ENCODE measurements around the gene RBM38.

The RBM38 gene

DNA sequence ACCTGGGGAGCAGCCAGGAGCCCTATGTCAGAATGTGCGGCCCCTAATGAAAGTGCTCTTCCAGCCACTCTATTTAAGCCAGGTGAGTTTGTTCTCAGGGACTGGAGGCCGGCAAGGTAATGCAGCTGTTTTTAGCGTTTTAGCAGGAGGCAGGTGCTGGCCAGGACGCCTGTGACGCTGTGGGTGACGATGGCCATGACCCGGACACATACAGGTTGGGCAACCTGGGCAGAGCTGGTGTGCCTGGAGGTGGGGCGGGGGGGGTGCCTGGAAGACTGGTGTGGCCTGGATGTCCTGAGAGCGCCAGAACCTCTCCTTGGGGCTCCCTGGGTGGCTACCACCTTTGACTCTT lies 51.7 kb downstream of the RBM38 start:
- H3K27ac ChIP-seq (ENCODE audit: low read length) = no peak overlapping the region
- H3K4me1 ChIP-seq (ENCODE audit: low read length) = no peaks in the 10 kb centered on the region
- H3K9me3 ChIP-seq (replicated peaks; ENCODE audit: insufficient read depth, low read length) = no peaks in the 10 kb centered on the region
- no peaks in the 10 kb centered on the region for H3K36me3 ChIP-seq (replicated peaks; ENCODE audit: insufficient read depth, low read length)
- no peak overlapping the region for H3K9ac ChIP-seq (ENCODE audit: low read length)
- no peaks in the 10 kb centered on the region for H3K27me3 ChIP-seq (replicated peaks; ENCODE audit: insufficient read depth, low read length)
- no peak overlapping the region for H2AFZ ChIP-seq (ENCODE audit: low read length)
- DNase-seq = no peak
- no peak for TF ChIP-seq EZH2phosphoT487 (IDR thresholded peaks at IDR 0.05; ENCODE audit: low read length)
- TF ChIP-seq, protein P1, sequence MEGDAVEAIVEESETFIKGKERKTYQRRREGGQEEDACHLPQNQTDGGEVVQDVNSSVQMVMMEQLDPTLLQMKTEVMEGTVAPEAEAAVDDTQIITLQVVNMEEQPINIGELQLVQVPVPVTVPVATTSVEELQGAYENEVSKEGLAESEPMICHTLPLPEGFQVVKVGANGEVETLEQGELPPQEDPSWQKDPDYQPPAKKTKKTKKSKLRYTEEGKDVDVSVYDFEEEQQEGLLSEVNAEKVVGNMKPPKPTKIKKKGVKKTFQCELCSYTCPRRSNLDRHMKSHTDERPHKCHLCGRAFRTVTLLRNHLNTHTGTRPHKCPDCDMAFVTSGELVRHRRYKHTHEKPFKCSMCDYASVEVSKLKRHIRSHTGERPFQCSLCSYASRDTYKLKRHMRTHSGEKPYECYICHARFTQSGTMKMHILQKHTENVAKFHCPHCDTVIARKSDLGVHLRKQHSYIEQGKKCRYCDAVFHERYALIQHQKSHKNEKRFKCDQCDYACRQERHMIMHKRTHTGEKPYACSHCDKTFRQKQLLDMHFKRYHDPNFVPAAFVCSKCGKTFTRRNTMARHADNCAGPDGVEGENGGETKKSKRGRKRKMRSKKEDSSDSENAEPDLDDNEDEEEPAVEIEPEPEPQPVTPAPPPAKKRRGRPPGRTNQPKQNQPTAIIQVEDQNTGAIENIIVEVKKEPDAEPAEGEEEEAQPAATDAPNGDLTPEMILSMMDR (IDR thresholded peaks at IDR 0.05; ENCODE audit: low read length) = no peak
- TF ChIP-seq EZH2 (optimal IDR thresholded peaks at IDR 0.05; ENCODE audit: low read depth, low read length) = no peak
- no peak overlapping the region for H3K4me2 ChIP-seq (ENCODE audit: low read depth, low read length)
- H3K79me2 ChIP-seq (ENCODE audit: low read length) = no peaks in the 10 kb centered on the region
- no peak overlapping the region for H3K4me3 ChIP-seq (ENCODE audit: low read length)
- no peaks in the 10 kb centered on the region for H3F3A ChIP-seq (ENCODE audit: insufficient read depth, low read length)
- no peaks in the 10 kb centered on the region for H3K9me2 ChIP-seq (replicated peaks; ENCODE audit: insufficient read depth, low read length)
- H4K20me1 ChIP-seq (ENCODE audit: insufficient read depth, low read length) = no peaks in the 10 kb centered on the region

DNA sequence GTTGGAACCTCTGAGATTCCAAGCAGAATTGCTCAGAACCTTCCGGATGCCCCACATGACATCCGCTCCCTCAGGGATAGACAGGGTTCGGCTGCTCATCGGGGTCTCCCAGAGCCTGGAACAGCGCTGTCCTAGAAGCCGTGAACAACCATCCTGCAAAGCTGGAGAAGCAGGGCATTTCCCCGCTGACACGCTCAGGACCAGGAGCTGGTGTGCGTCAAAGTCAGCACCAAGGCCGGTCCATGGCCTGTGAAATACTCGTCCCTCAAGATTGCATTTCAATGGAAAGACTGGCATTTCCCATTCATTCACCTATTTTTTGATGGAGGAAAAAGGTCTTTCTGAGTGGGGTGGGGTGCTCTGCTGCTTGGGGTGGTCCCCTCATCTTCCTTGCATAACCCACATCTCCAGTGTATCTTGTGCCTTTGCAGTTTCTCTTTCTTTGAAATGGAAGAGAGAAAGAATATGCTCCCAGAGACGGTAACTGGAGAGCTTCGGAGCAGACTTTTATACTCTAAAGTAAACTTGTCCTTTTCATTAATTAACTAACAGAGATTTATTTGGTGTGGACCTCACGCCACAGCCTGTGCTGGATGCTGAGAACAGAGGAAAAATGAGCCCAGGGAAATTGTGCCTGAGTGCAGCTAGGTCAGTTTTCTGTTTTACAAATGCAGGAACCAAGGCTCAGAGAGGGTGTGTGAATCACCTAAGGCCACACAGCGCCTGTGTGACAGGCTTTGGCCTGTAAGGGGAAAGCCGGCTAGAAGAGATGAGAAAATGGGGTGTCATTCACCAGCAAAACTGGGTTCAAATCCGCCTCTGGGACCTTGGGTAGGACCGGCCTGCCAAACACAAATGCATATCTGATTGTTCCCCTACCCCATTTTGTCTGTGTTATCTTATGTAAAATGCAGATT lies 52.4 kb downstream of the RBM38 start:
- TF ChIP-seq EZH2phosphoT487 (IDR thresholded peaks at IDR 0.05; ENCODE audit: low read length) (no peak), EZH2 (optimal IDR thresholded peaks at IDR 0.05; ENCODE audit: low read depth, low read length) (no peak)
- TF ChIP-seq, protein P1 (IDR thresholded peaks at IDR 0.05; ENCODE audit: low read length) = no peak
- Histone ChIP-seq H2AFZ (ENCODE audit: low read length) (no peak overlapping the region), H3K9me3 (replicated peaks; ENCODE audit: insufficient read depth, low read length) (no peaks in the 10 kb centered on the region), H3K9me2 (replicated peaks; ENCODE audit: insufficient read depth, low read length) (no peaks in the 10 kb centered on the region), H3K36me3 (replicated peaks; ENCODE audit: insufficient read depth, low read length) (no peaks in the 10 kb centered on the region), H3K27me3 (replicated peaks; ENCODE audit: insufficient read depth, low read length) (no peaks in the 10 kb centered on the region), H4K20me1 (ENCODE audit: insufficient read depth, low read length) (no peaks in the 10 kb centered on the region), H3K4me1 (ENCODE audit: low read length) (no peaks in the 10 kb centered on the region), H3F3A (ENCODE audit: insufficient read depth, low read length) (no peaks in the 10 kb centered on the region), H3K4me3 (ENCODE audit: low read length) (no peak overlapping the region), H3K79me2 (ENCODE audit: low read length) (no peaks in the 10 kb centered on the region), H3K4me2 (ENCODE audit: low read depth, low read length) (no peak overlapping the region), H3K27ac (ENCODE audit: low read length) (no peak overlapping the region), H3K9ac (ENCODE audit: low read length) (no peak overlapping the region)
- DNase-seq = no peak

DNA sequence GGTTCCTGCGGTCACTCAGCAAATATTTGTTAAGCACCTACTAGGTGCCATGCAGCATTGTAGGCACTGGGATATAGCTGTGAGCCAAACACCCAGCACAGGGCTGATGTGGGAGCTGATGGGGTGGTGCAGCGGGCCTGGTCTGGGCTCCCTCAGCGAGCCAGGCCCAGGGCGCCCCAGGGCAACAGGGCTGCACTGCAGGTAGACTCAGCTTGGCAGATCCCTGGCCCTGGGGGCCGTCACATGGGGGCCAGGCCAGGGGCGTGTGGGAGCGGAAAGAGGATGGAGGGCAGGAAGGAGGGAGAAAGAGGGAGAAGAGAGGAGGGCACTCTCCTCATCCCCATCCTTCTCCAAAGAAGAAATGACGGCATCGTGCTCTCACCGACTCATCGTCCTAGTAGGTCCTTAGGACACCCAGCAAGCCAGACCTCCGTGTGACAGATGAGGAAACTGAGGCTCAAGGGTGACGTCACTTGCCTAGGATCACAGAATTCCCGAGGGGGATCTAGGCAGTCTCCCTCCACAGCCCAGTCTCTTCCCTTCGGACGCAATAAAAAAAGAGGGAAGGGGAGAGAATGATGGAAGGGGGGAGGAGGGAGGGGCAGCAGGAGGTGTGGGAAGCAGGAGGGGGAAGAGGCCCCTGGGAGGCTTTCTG lies 53.3 kb downstream of the RBM38 start:
- Histone ChIP-seq H3K4me3 (ENCODE audit: low read length) (no peak overlapping the region), H3K9me2 (replicated peaks; ENCODE audit: insufficient read depth, low read length) (no peaks in the 10 kb centered on the region), H3F3A (ENCODE audit: insufficient read depth, low read length) (no peaks in the 10 kb centered on the region), H3K36me3 (replicated peaks; ENCODE audit: insufficient read depth, low read length) (no peaks in the 10 kb centered on the region), H3K27ac (ENCODE audit: low read length) (no peak overlapping the region), H3K4me2 (ENCODE audit: low read depth, low read length) (no peak overlapping the region), H3K9me3 (replicated peaks; ENCODE audit: insufficient read depth, low read length) (no peaks in the 10 kb centered on the region), H3K79me2 (ENCODE audit: low read length) (no peaks in the 10 kb centered on the region), H4K20me1 (ENCODE audit: insufficient read depth, low read length) (no peaks in the 10 kb centered on the region), H3K4me1 (ENCODE audit: low read length) (peaks cover under 1% of the 10 kb centered on the region; the same call in 1 of the 2 replicates), H3K9ac (ENCODE audit: low read length) (no peak overlapping the region), H2AFZ (ENCODE audit: low read length) (no peak overlapping the region), H3K27me3 (replicated peaks; ENCODE audit: insufficient read depth, low read length) (no peaks in the 10 kb centered on the region)
- TF ChIP-seq EZH2phosphoT487 (IDR thresholded peaks at IDR 0.05; ENCODE audit: low read length) (no peak), EZH2 (optimal IDR thresholded peaks at IDR 0.05; ENCODE audit: low read depth, low read length) (no peak)
- TF ChIP-seq, protein P1 (IDR thresholded peaks at IDR 0.05; ENCODE audit: low read length) = no peak
- DNase-seq = no peak
